ENCODE data around the gene PDHB. TPM values are rescaled to one million over a fixed set of nuclear protein-coding genes. Genes with fewer than 3 reads are reported as not detected.
"Not testable (repeated sequence)": the region's sequence is repeated elsewhere in the genome, so short reads cannot be mapped to it uniquely, and the experiment has no call there.

The PDHB gene
- polyA plus RNA-seq (2013, experiment 1 of 2; ENCODE audit: insufficient read length): 134 TPM
- 140 TPM for polyA plus RNA-seq (2013, experiment 2 of 2; ENCODE audit: insufficient read length)

- peak; percentile 92 for DNase-seq
These were observed at the start of gene PDHB for GRCh38 chr3:58433400-58434167. Gene PDHB, minus strand, starts transcription at chr3:58433832. Its CDS starts 23 bp downstream, at chr3:58433809.

- DNase-seq: no peak
These were observed 49.4 kb upstream of the PDHB start for GRCh38 chr3:58482917-58483636.

- DNase-seq: no peak
These were observed 46.7 kb upstream of the PDHB start for GRCh38 chr3:58480309-58480708.

- no peak for DNase-seq
These were observed 45.1 kb upstream of the PDHB start for GRCh38 chr3:58478781-58479180.

GRCh38 chr3:58474967-58475578 lies 41.4 kb upstream of the PDHB start:
- DNase-seq: no peak

GRCh38 chr3:58474348-58474911 lies 40.8 kb upstream of the PDHB start:
- no peak for DNase-seq

- no peak for DNase-seq
These were observed 39.6 kb upstream of the PDHB start for GRCh38 chr3:58473275-58473674.

- DNase-seq: peak; percentile 89
These were observed 37.6 kb upstream of the PDHB start for GRCh38 chr3:58471025-58471887.

- DNase-seq: no peak
These were observed 36.9 kb upstream of the PDHB start for GRCh38 chr3:58470363-58471024.

GRCh38 chr3:58469096-58469495 lies 35.5 kb upstream of the PDHB start:
- DNase-seq: no peak

- DNase-seq: no peak
These were observed 33.4 kb upstream of the PDHB start for GRCh38 chr3:58466899-58467563.

GRCh38 chr3:58464866-58465265 lies 31.2 kb upstream of the PDHB start:
- no peak for DNase-seq

- DNase-seq: no peak
These were observed 30.3 kb upstream of the PDHB start for GRCh38 chr3:58463942-58464271.

GRCh38 chr3:58463181-58463941 lies 29.7 kb upstream of the PDHB start:
- peak; percentile 86 for DNase-seq

GRCh38 chr3:58462829-58463180 lies 29.2 kb upstream of the PDHB start:
- no peak for DNase-seq

GRCh38 chr3:58459160-58459559 lies 25.5 kb upstream of the PDHB start:
- DNase-seq: no peak

GRCh38 chr3:58452176-58452575 lies 18.5 kb upstream of the PDHB start:
- DNase-seq: no peak

GRCh38 chr3:58441514-58442450 lies 8.2 kb upstream of the PDHB start:
- no peak for DNase-seq

GRCh38 chr3:58440996-58441355 lies 7.3 kb upstream of the PDHB start:
- DNase-seq: not testable (repeated sequence)
